Immature natural killer cell (primary cell): ENCODE measurements around the gene ZNF511. TPM values are rescaled to one million over a fixed set of nuclear protein-coding genes. Genes with fewer than 3 reads are reported as not detected.

Source experiments
- polyA plus RNA-seq, 3 donors: library from polyadenylated mRNA; unstranded; fragments of 300-500 nt; fragmentation: Illumina TruSeq; gene quantifications; one replicate each; pipeline ENCODE4 v1.2.3, GENCODE V29; 2021

Gene ZNF511
- polyA plus RNA-seq, 3 donors from 2014 or later = 73.2 to 90.2 (median 88.0) TPM

Other genes starting within 250 kb of the ZNF511 start
- not detected for gene ADGRA1, start 221.0 kb upstream of the ZNF511 start, polyA plus RNA-seq
- not detected for gene KNDC1, start 148.7 kb upstream of the ZNF511 start, polyA plus RNA-seq
- not detected for gene UTF1, start 78.7 kb upstream of the ZNF511 start, polyA plus RNA-seq
- gene VENTX, start 71.1 kb upstream of the ZNF511 start, polyA plus RNA-seq = under 1 TPM in 1 of 3 donors, not detected in 2; 0.24 TPM
- gene ADAM8, start 32.0 kb upstream of the ZNF511 start, polyA plus RNA-seq = 100 to 1,000 TPM; 143 to 294 (median 153) TPM
- 10 to 100 TPM; 11.0 to 44.3 (median 27.5) TPM for gene TUBGCP2, start within 50 bp of the ZNF511 start, polyA plus RNA-seq
- gene CALY, start 28.0 kb downstream of the ZNF511 start, polyA plus RNA-seq = not detected
- gene PRAP1, start 38.5 kb downstream of the ZNF511 start, polyA plus RNA-seq = not detected
- 10 to 100 TPM; 12.3 to 28.7 (median 17.5) TPM for gene FUOM, start 49.1 kb downstream of the ZNF511 start, polyA plus RNA-seq
- 100 to 1,000 TPM in 2 of 3 donors, 10 to 100 TPM in 1; 91.2 to 134 (median 118) TPM for gene ECHS1, start 64.4 kb downstream of the ZNF511 start, polyA plus RNA-seq
- gene PAOX, start 70.3 kb downstream of the ZNF511 start, polyA plus RNA-seq = 10 to 100 TPM; 10.5 to 13.0 (median 11.0) TPM
- gene MTG1, start 85.2 kb downstream of the ZNF511 start, polyA plus RNA-seq = 10 to 100 TPM; 45.5 to 60.3 (median 58.3) TPM
- gene SPRN, start 115.7 kb downstream of the ZNF511 start, polyA plus RNA-seq = under 1 TPM in 2 of 3 donors, not detected in 1; 0.30 to 0.37 TPM
- under 1 TPM in 2 of 3 donors, not detected in 1; 0.20 to 0.74 TPM for gene SCART1, start 145.0 kb downstream of the ZNF511 start, polyA plus RNA-seq
- 1 to 10 TPM in 1 of 3 donors, under 1 TPM in 1, not detected in 1; 0.18 to 1.5 TPM for gene CYP2E1, start 218.4 kb downstream of the ZNF511 start, polyA plus RNA-seq